HG03460 (cell line): ENCODE results near the gene POTEJ.
"Not testable (repeated sequence)": the region's sequence is repeated elsewhere in the genome, so short reads cannot be mapped to it uniquely, and the experiment has no call there.

ENCODE experiments used
- ATAC-seq: cut with Tn5 transposase; IDR thresholded peaks from one replicate; pipeline ENCODE4 v1.9.1; 2021; ENCODE audit not compliant: unreplicated experiment

The POTEJ gene

DNA sequence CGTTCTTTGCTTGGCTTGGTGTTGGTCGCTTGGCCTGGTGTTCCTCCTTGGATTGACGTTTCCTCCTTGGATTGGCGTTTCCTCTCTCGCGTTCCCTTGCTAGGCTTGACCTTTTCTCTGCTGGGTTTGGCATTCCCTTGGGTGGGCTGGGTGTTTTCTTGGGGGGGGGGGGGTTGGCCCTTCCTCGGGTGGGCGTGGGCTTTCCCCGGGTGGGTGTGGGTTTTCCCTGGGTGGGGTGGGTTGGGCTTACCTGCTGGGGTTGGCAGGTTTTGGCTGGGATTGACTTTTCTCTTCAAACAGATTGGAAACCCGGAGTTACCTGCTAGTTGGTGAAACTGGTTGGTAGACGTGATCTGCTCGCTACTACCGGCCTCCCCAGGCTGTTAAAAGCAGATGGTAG, at the start of gene POTEJ:
Gene POTEJ (plus strand): TSS at position 301 of the 400 bp plus-strand sequence. CDS start 93 bp downstream, at position 394.
- not testable (repeated sequence) for ATAC-seq

DNA sequence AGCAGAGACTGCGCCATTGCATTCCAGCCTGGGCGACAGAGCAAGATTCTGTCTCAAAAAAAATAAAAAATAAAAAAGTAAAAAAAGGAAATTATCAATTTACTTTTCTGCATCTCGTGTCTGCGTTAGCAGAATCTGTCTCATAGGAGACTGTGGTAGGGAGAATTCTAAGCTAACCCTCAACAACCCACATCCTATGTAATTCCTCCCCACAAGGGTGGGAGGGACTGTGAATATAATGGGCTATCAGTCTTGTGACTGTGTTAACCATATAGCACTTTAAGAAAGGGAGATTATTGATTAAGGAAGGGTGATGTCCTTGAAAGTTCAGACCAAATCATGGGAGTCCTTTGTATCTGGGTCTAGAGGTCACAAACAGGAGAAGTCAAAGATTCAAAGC, 45.1 kb upstream of the POTEJ start:
- not testable (repeated sequence) for ATAC-seq

DNA sequence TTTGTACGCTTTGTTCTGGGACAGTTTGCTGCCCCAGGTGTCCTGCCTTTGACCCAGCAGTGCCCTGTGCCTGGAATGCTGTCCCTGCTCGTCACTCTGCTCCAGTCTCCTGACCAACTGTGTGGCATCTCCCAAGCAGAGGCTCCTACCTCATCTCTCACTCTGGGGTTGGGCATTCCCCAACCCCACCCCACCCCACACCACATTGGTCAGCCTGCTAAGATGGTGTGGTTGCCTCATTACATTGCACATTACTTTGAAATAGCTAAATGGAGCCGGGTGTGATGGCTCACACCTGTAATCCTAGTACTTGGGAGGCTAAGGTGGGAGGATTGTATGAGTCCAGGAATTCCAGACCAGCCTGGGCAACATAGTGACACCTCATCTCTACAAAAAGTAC, 39.3 kb upstream of the POTEJ start:
- ATAC-seq: not testable (repeated sequence)

DNA sequence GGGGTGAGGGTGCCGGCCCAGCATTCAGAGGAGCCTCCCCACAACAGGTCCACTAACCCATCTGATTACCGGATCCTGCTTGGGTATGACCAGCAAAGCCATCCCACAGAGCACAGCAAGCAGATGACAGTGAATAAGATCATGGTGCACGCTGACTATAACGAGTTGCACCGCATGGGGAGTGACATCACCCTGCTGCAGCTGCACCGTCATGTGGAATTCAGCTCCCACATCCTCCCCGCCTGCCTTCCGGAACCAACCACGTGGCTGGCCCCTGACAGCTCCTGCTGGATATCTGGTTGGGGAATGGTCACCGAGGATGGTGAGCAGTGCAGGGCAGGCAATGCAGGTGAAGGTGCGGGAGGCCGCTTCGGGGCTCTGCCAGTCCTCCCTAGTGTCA, 37.0 kb upstream of the POTEJ start:
- not testable (repeated sequence) for ATAC-seq

DNA sequence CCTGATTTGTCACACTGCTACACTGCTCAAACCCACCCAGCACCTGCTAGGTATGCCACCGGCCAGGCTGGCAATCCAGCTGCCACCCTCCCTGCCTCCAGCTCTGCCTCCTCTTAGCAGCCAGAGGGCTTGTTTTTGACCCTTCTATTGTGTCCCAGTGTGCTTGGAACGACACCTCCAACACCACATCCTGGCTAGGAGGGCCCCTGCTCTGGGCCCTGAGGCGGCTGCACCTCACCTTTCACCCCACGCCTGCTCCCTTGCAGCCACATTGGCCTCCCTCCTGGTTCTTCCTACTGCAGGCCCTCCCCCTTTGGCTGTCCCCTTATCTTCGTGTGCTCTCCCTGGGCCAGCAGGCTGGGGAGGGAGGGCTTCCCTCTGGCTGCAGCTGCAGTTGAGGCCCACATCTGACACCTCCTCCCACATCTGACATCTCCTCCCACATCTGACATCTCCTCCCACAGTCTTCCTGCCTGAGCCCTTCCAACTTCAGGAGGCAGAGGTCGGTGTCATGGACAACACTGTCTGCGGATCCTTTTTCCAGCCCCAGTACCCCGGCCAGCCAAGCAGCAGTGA, 34.9 kb upstream of the POTEJ start:
- not testable (repeated sequence) for ATAC-seq

DNA sequence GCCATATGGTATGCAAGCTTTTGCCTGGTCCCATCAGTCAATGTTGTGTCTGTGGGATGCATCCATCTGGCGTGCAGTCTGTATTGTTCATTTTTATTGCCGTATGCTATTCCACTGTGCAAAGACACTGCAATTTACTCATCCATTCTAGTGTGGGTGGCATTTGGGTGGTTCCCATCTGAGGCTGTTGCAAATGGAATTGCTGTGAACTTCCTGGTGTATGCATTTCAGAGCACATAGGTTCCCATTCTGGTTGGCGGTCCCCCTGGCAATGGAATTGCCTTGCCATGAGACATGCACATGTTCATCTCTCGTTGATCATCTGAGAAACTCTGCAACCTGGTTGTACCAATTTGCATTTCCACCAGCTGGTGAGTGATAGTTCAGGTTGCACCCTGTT, 33.7 kb upstream of the POTEJ start:
- not testable (repeated sequence) for ATAC-seq

DNA sequence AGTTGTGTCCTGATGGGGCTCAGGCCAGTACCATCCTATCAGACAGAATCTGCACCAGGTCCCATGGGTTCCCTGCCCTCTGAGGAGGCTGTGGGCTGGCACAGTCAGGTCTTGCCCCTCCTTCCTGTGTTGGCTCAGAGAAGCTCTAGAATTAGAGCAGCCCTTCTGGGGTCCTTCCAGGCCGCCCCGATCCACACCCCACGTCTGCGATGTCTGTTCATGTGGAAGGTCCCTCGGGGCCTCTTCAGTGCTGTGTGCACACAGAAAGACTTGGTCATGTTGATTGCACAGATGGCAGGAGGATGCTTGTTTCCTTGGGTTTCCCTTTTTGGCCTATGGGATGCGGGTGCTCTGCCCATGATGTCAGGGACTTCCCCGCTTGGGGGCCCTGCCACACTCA, 32.1 kb upstream of the POTEJ start:
- ATAC-seq: not testable (repeated sequence)

DNA sequence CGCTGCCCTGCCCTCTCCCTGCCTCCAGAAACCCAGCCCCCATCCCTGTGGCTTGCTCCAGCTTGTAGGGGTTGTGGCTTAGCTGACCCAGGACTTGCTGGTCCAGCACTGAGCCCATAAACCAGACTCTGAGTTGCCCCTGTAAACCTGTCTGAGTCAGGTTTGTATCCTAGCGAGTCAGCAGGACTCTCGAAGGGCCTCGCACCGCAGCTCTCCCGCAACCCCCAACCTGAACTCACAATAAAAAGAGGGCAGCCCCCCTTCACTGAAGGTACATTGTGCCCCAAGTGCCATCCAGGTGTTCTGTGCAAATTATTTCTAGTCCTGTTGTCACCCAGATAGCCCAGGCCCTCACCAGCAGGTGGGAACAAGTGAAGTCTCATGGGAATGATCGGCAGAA, 29.7 kb upstream of the POTEJ start:
- not testable (repeated sequence) for ATAC-seq

DNA sequence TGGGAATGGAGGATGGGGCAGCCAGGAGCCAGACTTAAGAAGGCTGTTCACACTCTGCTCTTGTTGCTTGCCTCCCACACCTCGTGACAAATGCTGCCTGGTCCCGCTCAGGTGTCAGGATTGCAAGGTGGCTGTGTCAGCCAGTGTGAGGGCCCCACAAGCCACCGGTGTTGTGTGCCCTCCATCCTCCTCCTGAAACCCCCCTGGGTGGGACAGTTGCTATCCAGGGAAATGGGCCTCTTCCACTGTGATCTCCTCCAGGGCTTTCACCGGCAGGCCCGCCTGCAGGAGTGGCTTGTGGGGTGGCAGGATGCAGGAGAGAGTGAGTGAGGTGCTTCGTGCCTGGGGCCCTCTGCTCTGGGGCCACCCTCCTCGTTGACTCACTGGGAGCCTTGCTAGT, 28.3 kb upstream of the POTEJ start:
- not testable (repeated sequence) for ATAC-seq

DNA sequence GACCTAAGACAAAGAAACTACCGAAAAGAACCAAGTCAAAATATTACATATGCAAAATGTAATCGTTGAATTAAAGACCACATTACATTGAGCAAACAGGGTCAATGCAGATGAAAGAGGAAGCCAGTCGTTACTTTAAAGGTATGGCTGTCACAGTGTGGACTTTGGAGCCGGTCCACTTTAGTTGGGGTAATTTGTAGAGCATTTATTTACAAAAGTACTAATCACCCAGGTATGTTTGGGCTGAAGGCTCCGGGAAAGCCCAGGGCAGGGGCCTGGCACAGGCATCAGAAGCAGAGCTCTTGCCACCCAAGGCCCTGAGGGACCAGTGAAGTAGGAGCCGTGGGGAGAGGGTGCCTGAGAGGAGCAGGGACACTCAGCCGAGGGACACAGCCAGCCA, 27.7 kb upstream of the POTEJ start:
- ATAC-seq: not testable (repeated sequence)

DNA sequence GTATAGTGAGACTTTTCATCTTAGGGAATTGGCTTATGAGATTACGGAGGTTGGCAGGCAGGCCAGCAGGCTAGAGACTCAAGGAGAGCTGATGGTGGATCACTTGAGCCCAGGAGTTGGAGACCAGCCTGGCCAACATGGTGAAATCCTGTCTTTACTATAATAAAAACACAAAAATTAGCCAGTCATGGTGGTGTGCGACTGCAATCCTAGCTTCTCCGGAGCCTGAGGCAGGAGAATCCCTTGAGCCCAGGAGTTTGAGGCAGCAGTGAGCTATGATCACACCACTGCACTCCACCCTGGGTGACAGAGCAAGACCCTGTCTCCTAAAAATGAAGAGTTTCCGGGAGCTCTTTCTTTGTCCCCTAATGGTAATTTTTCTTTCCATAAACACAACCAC, 26.5 kb upstream of the POTEJ start:
- ATAC-seq: not testable (repeated sequence)

DNA sequence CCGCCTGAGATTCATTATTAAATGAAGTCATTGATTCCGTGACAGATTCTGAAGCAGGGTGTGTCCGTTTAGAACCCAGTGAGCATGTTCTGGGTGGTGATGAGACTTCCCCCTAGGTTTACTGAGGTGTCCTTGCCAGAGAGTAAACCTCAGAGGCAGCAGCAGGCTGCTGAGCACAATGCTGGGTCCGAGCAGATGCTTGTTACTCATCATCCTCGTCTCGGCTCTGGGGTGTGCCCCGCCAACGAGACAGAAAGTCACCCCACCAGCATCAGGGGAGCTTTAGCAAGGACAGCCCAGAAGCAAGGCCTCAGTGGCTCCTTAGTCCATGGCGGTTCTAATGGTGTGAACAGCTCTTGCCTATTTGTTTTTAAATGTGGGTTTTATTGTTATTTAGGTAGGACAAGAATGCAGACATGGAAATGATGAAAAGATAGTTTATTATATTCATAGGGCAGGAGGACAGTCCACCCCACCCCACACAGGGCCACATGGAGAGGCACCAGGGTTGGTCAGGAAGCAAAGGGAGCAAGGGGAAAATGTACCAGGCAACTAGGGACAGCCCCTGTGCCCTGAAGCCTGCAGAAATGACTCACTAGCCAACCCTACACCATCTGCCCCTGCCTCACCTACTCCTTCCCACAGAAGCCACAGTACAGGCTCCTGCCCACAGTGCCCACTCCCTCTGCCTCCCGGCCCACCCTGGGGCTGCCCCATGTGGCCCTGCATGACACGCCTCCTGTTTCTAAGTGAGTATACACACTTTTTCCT, 22.4 kb upstream of the POTEJ start:
- peak; percentile 85 for ATAC-seq

DNA sequence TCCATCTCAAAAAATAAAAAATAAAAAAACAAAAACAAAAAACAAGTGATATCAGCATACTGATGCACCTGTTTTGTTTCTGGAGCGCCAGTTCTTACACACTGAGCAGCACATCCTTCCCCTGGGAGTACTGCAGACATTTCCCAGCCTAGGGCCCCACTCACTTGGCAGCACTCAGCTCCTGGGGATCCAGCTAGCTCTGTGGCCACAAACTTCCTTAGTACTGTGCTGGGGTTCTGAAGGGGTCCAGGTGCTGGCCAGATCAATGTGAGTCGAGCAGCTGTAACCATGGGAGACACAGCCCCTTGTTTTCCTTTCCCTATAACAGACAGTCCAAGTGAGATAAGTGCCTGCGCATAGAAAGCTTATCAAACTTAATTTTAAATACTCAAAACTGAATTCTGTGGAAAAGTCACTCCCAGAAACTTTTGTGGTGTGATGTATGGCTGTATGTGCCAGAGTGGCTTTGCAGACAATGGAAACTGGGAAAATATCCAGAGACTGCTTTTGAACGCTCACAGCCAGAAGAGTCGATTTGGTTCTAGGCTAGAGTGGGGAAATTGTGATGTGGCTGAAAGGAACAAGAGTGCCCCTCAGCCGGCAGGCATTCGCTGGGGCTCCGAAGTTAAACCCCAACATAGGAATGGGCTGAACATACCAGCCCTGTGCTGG, 20.9 kb upstream of the POTEJ start:
- not testable (repeated sequence) for ATAC-seq

DNA sequence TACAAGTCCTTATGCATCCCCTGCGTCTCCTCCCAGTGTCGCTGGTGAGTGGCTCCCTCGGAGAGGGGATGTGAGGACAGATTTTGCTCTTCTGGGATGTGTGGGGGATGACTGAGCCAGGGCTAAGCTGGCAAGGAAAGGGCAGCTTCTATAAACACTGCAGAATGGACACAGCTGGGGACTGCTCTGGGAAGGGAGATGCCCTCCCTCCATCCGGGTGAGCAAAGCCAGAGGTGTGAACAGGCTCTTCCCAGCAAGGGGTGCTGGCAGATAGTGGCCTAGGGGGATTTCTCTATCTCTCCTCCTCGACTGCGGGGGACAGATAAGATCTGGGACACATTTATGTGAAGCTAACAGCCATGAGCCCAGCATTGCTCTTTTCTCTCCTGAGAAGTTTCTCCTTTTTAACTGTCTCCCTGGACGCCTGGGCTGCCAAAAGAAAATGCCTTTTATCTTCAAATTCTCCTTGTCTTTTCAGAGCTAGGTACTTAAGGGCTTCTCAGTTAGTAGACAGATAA, 20.3 kb upstream of the POTEJ start:
- ATAC-seq: not testable (repeated sequence)

DNA sequence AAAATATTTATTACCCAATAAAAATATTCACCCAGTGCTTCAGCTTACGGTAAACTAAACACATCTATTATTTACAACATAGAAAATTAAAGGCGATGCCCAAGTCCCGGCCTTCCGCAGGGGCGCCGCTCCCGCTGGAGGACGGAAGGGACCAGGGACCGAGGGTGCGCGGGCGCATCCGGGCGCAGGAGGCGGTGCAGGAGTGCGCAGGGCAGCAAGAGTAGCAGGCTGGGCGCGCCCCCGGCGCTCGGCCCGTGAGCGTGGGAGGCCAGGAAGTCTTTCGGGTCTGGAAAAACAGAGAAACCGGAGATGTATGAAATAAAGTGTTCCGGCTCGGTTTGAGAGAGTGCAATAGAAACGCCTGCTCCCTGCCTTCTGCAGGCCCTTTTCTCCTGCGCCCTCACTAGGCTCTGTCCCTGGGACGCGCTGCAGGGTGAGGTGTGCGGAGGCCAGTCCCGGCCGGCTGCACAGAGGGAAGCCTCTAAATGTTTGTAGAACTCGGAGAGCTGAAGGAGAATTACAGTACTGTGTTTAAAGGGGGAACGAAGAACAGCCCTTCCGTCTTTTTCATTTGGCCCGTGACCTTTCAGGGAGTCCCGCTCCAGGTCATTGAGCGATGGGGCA, 18.3 kb upstream of the POTEJ start:
- not testable (repeated sequence) for ATAC-seq

DNA sequence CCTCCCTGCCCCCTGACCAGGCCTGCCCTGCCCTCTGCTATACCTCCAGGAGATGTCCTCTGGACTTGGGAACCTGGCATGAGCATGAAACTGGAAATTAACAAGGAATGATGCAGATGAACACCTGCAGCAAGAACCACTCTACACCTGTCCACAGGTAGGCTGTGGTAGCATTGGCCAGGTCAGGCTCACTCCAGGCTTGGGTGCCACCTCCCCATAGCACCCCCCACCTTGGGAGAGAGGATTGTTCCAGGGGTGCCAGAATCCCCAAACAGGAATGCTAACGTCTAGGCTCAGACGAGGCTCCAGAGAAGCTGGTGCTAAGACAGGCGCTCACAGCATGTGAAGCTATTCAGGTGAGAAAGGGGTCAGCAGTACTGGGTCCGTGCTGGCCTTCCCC, 17.2 kb upstream of the POTEJ start:
- ATAC-seq: not testable (repeated sequence)

DNA sequence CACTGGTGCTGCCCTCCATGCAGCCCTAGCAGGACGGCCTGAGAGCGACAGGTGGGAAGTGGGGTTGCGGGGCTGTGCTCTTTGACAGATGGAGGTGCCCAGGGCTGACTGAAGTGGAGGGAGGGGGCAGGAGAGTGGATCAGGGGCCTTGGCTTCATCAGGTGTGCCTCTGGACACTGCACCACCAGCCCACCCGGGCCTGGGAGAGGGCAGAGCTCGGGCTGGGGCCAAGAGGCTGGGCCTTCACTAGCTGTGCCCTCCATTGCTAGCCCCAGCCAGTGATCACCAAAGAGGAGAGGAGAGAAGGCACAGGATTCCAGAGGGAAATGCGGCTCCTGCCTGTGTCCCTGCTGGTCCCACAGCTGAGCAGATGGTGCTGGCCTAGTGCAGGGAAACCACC, 14.5 kb upstream of the POTEJ start:
- ATAC-seq: not testable (repeated sequence)

DNA sequence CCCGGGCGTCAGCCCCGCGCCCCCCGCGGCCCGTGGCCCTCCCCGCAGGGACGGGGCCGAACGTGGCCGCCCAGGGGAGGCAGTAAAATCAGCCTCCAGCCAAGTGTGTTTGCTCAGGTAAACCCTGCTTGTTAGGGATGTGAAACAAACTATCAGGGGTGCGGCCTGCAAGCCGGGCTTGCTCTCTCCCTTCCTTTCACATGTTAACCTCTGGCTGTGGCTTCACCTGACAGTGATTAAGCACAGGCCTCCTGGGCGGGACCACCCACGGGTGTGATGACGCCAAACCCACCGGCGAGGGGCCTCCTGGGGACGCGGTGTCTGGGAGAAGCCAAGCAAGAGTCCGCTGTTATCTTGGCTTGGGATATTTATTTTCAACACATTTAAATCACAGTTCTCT, 13.2 kb upstream of the POTEJ start:
- ATAC-seq: not testable (repeated sequence)

DNA sequence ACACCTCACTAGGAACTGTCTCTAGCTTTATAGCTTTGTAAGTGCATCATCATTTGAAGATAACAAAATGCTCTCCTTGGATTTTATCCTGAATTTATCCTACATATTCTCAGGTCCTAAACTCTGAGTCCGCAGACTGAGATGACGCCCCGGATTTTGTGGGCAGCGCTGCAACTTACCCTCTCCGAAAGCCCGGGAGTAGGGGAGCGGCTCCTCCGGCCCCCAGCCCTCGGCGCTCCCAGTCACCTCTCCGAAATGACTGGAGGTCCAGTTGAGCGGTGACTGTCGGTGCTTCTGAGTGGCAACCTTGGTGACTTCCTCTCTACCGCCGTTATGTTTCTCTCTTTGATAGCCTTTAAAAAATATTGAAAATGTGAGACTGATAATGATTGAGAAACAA, 12.8 kb upstream of the POTEJ start:
- ATAC-seq: not testable (repeated sequence)

DNA sequence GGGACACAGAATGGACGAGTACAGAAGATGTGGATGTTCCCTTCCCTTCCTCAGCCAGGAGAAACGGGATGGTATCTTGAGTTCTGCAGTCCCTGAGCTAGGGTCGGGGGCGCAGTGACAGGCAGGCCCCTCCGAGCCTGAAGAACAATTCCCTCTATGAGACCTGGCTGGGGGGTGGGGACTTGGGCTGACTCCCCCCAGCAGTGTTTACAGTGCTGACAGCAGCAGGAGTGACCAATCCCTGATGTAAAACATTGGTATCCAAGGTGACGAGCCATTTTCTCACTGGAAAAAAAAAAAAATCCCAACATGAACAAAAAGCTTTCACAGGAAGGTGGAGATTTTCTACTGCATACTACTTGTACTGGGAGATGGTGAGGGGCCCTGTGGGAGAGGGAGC, 11.8 kb upstream of the POTEJ start, which contains the start of gene CFC1:
Gene CFC1 (minus strand): TSS at position 183 of the 400 bp plus-strand sequence. CDS start 288 bp downstream, outside the sequence.
- not testable (repeated sequence) for ATAC-seq

DNA sequence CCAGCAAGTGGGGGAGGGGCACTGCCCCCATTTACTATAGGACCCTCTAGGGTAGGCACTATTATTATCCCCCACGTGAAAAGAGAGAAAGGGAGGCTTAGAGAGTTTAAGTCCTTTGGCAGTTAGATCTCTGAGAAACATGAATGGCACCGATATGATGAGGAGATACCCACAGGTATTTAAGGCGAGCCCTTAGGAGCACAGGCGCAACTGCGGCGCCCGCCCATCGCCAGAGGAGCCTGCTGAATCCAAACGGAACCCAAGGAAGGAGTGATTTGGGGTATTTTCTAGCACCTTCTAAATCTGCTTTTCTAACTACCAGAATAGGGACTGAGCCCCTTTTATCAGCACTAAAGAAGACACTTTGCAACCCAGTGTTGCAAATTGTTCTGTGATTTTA, 11.3 kb upstream of the POTEJ start:
- ATAC-seq: not testable (repeated sequence)
